ENCODE measurements around the gene NAV2.

NAV2 gene

GRCh38 chr11:19906126-19906525 lies 193.5 kb downstream of the NAV2 start:
- DNase-seq (ENCODE audit: low read depth in 1 of 2, low spot score in 1 of 2) = peak in 1 of 2 experiments; percentile 58
- in situ Hi-C loops (cut with HindIII; ENCODE audit: low pct_unique_long_range_greater_than_20kb, low sequenced_read_pairs) = no loop called here
- TF ChIP-seq JUND (IDR thresholded peaks at IDR 0.05; ENCODE audit: low read depth) = no peak

GRCh38 chr11:19907008-19907579 lies 194.5 kb downstream of the NAV2 start:
- in situ Hi-C loops (cut with HindIII; ENCODE audit: low pct_unique_long_range_greater_than_20kb, low sequenced_read_pairs) = no loop called here
- TF ChIP-seq JUND (IDR thresholded peaks at IDR 0.05; ENCODE audit: low read depth) = no peak
- no peak for DNase-seq (ENCODE audit: low read depth in 1 of 2, low spot score in 1 of 2)

GRCh38 chr11:19907839-19908238 lies 195.2 kb downstream of the NAV2 start:
- TF ChIP-seq JUND (IDR thresholded peaks at IDR 0.05; ENCODE audit: low read depth) = no peak
- in situ Hi-C loops (cut with HindIII; ENCODE audit: low pct_unique_long_range_greater_than_20kb, low sequenced_read_pairs) = no loop called here
- DNase-seq (ENCODE audit: low read depth in 1 of 2, low spot score in 1 of 2) = no peak

- in situ Hi-C loops (cut with HindIII; ENCODE audit: low pct_unique_long_range_greater_than_20kb, low sequenced_read_pairs) = no loop called here
- TF ChIP-seq JUND (IDR thresholded peaks at IDR 0.05; ENCODE audit: low read depth) = no peak
- no peak for DNase-seq (ENCODE audit: low read depth in 1 of 2, low spot score in 1 of 2)
Measured at GRCh38 chr11:19910931-19911330, 198.3 kb downstream of the NAV2 start.

- in situ Hi-C loops (cut with HindIII; ENCODE audit: low pct_unique_long_range_greater_than_20kb, low sequenced_read_pairs) = no loop called here
- no peak for TF ChIP-seq JUND (IDR thresholded peaks at IDR 0.05; ENCODE audit: low read depth)
- DNase-seq (ENCODE audit: low read depth in 1 of 2, low spot score in 1 of 2) = peak in 1 of 2 experiments; percentile 31
Measured at GRCh38 chr11:19912115-19912957, 199.7 kb downstream of the NAV2 start.

GRCh38 chr11:19912958-19913892 lies 200.6 kb downstream of the NAV2 start:
- in situ Hi-C loops (cut with HindIII; ENCODE audit: low pct_unique_long_range_greater_than_20kb, low sequenced_read_pairs) = no loop called here
- no peak for TF ChIP-seq JUND (IDR thresholded peaks at IDR 0.05; ENCODE audit: low read depth)
- peak in 1 of 2 experiments; percentile 16 for DNase-seq (ENCODE audit: low read depth in 1 of 2, low spot score in 1 of 2)

- in situ Hi-C loops (cut with HindIII; ENCODE audit: low pct_unique_long_range_greater_than_20kb, low sequenced_read_pairs) = no loop called here
- no peak for TF ChIP-seq JUND (IDR thresholded peaks at IDR 0.05; ENCODE audit: low read depth)
- no peak for DNase-seq (ENCODE audit: low read depth in 1 of 2, low spot score in 1 of 2)
Measured at GRCh38 chr11:19913893-19914249, 201.2 kb downstream of the NAV2 start.

- in situ Hi-C loops (cut with HindIII; ENCODE audit: low pct_unique_long_range_greater_than_20kb, low sequenced_read_pairs) = no loop called here
- no peak for DNase-seq (ENCODE audit: low read depth in 1 of 2, low spot score in 1 of 2)
- no peak for TF ChIP-seq JUND (IDR thresholded peaks at IDR 0.05; ENCODE audit: low read depth)
Measured at GRCh38 chr11:19915808-19916207, 203.2 kb downstream of the NAV2 start.

GRCh38 chr11:19917069-19917468 lies 204.4 kb downstream of the NAV2 start:
- in situ Hi-C loops (cut with HindIII; ENCODE audit: low pct_unique_long_range_greater_than_20kb, low sequenced_read_pairs) = no loop called here
- TF ChIP-seq JUND (IDR thresholded peaks at IDR 0.05; ENCODE audit: low read depth) = no peak
- no peak for DNase-seq (ENCODE audit: low read depth in 1 of 2, low spot score in 1 of 2)

GRCh38 chr11:19918302-19919049 lies 205.8 kb downstream of the NAV2 start:
- in situ Hi-C loops (cut with HindIII; ENCODE audit: low pct_unique_long_range_greater_than_20kb, low sequenced_read_pairs) = no loop called here
- no peak for DNase-seq (ENCODE audit: low read depth in 1 of 2, low spot score in 1 of 2)
- TF ChIP-seq JUND (IDR thresholded peaks at IDR 0.05; ENCODE audit: low read depth) = no peak

- peak in 1 of 2 experiments; percentile 68 for DNase-seq (ENCODE audit: low read depth in 1 of 2, low spot score in 1 of 2)
- in situ Hi-C loops (cut with HindIII; ENCODE audit: low pct_unique_long_range_greater_than_20kb, low sequenced_read_pairs) = no loop called here
- TF ChIP-seq JUND (IDR thresholded peaks at IDR 0.05; ENCODE audit: low read depth) = no peak
Measured at GRCh38 chr11:19919050-19919561, 206.5 kb downstream of the NAV2 start.

GRCh38 chr11:19920982-19921381 lies 208.3 kb downstream of the NAV2 start:
- in situ Hi-C loops (cut with HindIII; ENCODE audit: low pct_unique_long_range_greater_than_20kb, low sequenced_read_pairs) = no loop called here
- no peak for DNase-seq (ENCODE audit: low read depth in 1 of 2, low spot score in 1 of 2)
- no peak for TF ChIP-seq JUND (IDR thresholded peaks at IDR 0.05; ENCODE audit: low read depth)

All from T47D (cell line).